Right lobe of liver (tissue), 4 donors: ENCODE results near the gene DNA2.

Source experiments
- CTCF ChIP-seq, 4 donors: fragments of 200-600 bp in 3 of 4; fragments of 450-650 bp in 1 of 4; IDR thresholded peaks; one replicate each; pipeline versions ENCODE4 v1.5.1 to v1.8.0; 2016 to 2022; ENCODE audit warnings: antibody characterized with exemption in 4 of 4, mild to moderate bottlenecking in 2 of 4
- POLR2A ChIP-seq: fragments of 450-650 bp; IDR thresholded peaks from one replicate; pipeline ENCODE4 v1.6.1; 2017; ENCODE audit warnings: antibody characterized with exemption, mild to moderate bottlenecking
- donor health status: DM: no; HTN: no; CAD: no.
- donor health status: DM: no; HTN: no; CAD: no.
- donor health status: DM: no; HTN: yes; CAD: no.

- TF ChIP-seq CTCF (IDR thresholded peaks at IDR 0.05) (no peak), POLR2A (no peak)
These were observed 74.8 kb downstream of the DNA2 start for GRCh38 chr10:68397005-68397404.
